Measurements from ENCODE around the gene ERCC8.
"Not testable (repeated sequence)": the region's sequence is repeated elsewhere in the genome, so short reads cannot be mapped to it uniquely, and the experiment has no call there.

Gene ERCC8

GRCh38 chr5:60944904-60945812 lies at the start of gene ERCC8, which contains the start of gene NDUFAF2:
ERCC8 (minus strand) TSS chr5:60945070; CDS start chr5:60945008, 62 bp downstream.
NDUFAF2 (plus strand) TSS chr5:60945205; CDS start chr5:60945256, 51 bp downstream.
- peak; percentile 41 to 91 (median 86) for DNase-seq

DNA sequence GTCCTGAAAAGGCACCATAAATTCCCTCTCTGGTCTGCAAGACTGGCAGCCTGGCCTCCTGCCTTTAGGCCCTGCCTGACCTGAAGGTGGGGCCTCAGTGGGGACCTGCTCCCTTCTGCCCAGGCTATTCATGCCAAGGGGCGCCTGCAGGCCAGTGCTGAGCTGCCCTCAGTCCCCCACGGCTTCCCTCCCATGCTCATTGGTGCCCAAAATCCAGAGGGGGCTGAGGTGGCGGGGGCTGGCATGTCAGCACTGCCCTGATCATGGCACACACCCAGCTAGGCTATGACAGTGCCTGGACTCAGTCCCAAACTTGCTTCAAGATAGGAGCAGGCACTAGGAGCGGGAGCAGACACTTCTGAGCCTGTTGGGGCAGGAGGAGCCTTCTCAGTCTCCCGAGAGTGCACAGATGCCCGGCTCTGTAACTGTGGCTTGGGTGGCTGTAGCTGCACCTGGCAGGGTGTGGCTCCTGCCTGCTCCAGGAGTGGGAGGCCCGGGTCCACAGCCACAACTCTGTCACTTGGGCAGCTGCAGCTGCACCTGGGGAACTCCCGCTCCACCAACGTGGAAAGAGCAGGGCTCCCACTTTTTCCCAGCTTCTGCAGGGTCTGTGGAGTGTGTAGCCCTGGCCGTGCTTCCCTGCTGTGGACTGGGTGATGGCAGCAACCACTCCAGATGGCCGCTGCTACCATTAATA lies 49.2 kb upstream of the ERCC8 start:
- DNase-seq: no peak

- no peak for DNase-seq
These were observed 48.6 kb upstream of the ERCC8 start for GRCh38 chr5:60993425-60993824.

- no peak for DNase-seq
These were observed 48.0 kb upstream of the ERCC8 start for GRCh38 chr5:60992871-60993270.

- no peak for DNase-seq
These were observed 44.9 kb upstream of the ERCC8 start for GRCh38 chr5:60989790-60990189.

GRCh38 chr5:60982127-60982526 lies 37.3 kb upstream of the ERCC8 start:
- not testable (repeated sequence) for DNase-seq

GRCh38 chr5:60980511-60980910 lies 35.6 kb upstream of the ERCC8 start:
- DNase-seq: no peak

DNA sequence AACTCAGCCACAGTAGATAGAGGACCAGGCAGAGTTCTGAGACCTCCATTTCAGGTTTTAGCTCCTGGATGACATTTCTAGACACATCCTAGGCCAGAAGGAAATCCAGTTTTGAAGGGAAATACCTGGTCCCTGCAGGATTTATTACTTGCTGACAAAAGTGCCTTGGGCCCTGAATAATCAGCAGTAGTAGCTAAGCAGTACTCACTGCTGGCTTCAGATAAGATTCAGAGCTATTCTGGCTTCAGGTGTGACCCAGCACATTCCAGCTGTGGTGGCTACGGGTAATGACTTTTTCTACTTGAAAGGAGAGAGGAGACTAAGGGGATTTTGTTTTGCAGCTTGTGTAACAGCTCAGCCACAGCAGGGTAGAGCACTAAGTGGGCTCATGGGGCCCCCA lies 34.1 kb upstream of the ERCC8 start:
- no peak for DNase-seq

- DNase-seq: no peak
These were observed 33.3 kb upstream of the ERCC8 start for GRCh38 chr5:60977956-60978737.

- no peak for DNase-seq
These were observed 27.4 kb upstream of the ERCC8 start for GRCh38 chr5:60972231-60972630.

DNA sequence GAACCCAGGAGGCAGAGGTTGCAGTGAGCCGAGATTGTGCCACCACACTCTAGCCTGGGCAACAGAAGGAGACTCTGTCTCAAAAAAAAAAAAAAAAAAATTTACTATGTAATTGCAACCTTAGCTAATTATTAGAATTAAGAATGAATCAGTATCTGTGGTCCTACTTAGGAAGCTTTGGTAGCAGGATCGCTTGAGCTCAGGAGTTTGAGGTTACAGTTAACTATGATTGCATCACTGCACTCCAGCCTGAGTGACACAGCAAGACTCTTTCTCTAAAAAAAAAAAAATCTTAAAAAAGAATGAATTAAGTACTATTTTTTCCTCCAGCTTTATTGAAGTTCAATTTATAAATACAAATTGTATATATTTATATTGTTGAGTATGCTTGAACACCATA lies 16.8 kb upstream of the ERCC8 start:
- no peak for DNase-seq

GRCh38 chr5:60960591-60960990 lies 15.7 kb upstream of the ERCC8 start:
- no peak for DNase-seq

DNA sequence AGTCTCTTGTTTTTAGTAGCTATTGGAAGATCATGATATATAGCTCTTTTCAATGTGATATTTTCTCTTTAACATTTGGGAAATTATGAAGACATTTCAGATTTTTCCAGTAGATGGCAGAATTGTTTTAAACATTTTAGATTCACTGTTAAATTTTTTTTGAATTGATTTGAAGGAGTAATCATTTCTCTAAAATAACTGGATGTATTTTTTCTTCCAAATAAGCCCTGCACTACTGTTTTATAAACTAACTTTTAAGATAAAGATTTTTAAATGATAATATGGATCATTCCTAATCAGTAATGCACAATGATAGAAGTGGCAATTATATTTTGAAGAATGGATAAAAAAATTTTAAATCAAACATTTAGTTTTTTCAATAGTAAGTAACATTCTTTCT lies 14.3 kb upstream of the ERCC8 start:
- no peak for DNase-seq

DNA sequence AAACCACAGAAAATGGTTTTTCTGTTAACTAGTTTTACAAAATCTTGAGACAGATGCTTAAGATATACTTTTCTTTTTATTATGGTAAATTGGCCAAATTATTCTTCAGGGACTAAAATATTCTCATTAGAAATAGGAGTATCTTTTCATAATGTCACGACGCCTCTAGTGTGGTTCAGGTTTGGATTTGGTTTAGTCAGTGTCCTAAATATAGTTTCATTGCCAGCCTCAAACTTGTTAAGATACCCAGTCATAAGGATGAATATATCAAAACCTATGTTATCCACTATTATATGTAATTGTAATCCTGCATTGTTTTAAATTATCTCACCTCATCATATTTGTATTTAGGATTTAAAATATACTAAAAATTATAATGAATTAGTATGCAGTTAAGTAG lies 13.8 kb upstream of the ERCC8 start:
- DNase-seq: no peak

- DNase-seq: no peak
These were observed 13.2 kb upstream of the ERCC8 start for GRCh38 chr5:60958088-60958487.

- DNase-seq: no peak
These were observed 10.4 kb upstream of the ERCC8 start for GRCh38 chr5:60955239-60955638.

GRCh38 chr5:60948738-60949137 lies 3.9 kb upstream of the ERCC8 start:
- DNase-seq: no peak

DNA sequence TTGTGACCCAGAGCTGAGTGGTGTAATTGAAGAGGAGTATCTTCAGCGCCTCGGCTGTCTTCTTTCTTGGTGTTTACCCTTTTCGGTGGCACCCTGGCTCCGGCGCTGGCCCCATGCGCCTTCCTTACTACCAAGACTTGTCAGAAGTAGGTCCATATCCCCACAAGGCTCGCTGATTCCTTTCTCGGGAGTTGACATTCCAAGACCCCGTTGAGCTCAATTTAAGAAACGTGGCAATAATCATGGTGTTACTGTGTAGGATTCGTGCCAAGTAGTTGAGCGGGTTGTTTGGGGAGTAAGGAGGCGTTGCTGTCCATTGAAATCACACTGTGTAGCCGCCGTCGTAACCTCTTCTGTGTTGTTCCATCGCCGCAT lies 930 bp upstream of the ERCC8 start:
- peak in 6 of 14 donors; percentile 6 to 65 (median 46) for DNase-seq

DNA sequence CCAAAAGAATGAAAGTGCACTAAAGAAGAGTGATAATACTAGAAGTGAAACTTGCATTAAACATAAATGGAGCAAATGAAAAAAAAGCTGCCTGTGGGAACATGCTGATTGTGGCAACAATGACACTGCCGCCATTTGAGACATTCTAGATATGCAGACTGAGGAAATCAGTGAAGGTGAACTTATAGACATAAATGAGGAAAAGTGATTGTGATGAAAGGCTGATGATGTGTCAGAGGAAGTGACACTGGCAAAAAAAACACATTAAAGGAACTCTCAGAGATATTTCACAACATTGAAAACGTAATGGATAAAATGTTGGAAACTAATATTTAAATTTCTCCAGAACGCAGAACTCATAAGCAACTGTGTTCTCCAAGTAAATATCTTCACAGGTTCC lies 1.2 kb downstream of the ERCC8 start:
- no peak for DNase-seq

GRCh38 chr5:60929024-60929423 lies 15.8 kb downstream of the ERCC8 start:
- DNase-seq: no peak

DNA sequence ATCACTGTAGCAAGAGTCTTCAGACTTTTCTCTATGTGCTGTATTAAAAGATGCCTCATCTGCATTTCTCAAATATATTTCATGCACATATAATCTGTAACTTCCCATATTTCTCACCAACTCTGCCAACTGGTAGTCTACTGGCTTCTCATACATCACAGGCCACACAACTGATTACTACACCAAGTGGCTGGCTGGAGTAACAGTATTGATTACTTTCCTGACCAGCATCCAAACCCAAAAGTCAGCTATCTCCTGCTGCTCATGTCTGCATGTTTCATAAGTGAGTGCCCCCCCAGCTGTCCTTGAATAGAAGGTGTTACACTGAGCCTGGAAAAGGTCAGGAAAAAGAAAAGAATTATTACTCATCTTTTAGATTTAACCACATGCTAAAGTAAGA lies 17.4 kb downstream of the ERCC8 start:
- DNase-seq: no peak

DNA sequence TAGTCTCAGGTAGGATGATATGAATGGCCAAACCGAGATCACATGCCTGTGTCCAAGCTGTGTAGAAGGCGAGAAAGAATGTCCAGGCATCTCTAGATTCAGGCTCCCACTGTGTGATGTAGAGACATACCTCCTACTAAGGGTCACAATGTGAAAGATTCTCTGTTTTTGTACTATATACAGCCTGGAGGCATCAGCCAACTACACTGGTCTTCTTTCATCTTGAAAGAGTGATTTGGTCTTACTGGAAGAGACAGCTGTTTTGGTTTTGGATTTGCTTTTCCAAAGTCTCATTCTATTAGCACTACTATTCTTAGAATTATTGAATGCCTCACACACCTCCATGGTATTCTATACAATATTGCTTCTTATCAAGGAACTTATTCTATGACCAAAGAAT lies 26.4 kb downstream of the ERCC8 start:
- DNase-seq: no peak

DNA sequence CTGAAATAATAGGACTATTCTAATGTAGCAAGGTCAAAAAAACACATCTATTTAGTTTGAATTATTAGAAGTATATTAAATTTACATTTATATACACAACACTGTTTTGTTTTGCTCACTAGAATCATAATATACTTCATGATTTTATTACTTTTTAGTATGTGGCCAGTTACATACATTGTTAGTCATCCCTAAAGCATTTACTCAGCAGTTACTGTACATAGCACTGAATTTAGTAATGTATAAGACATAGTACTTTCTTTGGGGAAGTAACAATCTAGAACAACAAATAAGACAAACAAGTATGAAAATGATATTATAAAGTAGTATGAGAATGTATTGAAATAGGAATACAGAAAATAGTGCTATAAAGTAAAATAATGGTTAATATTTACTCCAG lies 28.2 kb downstream of the ERCC8 start:
- DNase-seq: no peak

Measured in C1 segment of cervical spinal cord (tissue), 14 donors.